ENCODE results near the gene NMNAT2. TPM values are rescaled to one million over a fixed set of nuclear protein-coding genes. Genes with fewer than 3 reads are reported as not detected.

Gene NMNAT2
- total and polyA plus RNA-seq, 2 of the 4 experiments (the other 2 are of a cell fraction), result 0.36 to 2.4 TPM

GRCh38 chr1:183247931-183248330 is 170.2 kb downstream of the NMNAT2 start:
- Histone ChIP-seq H3K27ac (ENCODE audit: insufficient read depth, low read length) (no peak overlapping the region), H3K56ac (ENCODE audit: extremely low read depth, insufficient read depth, low read length) (no peak overlapping the region), H2BK5ac (ENCODE audit: low read depth, low read length, poor library complexity, severe bottlenecking) (no peak overlapping the region), H2AK9ac (replicated peaks; ENCODE audit: low read depth, low read length, poor library complexity) (no peak overlapping the region), H3K14ac (replicated peaks; ENCODE audit: low read depth, low read length) (no peak overlapping the region), H3K4me1 (ENCODE audit: control insufficient read depth, insufficient read depth, low read length) (no peaks in the 10 kb centered on the region), H2BK15ac (ENCODE audit: low read depth, low read length) (no peak overlapping the region), H2BK120ac (ENCODE audit: low read depth, low read length) (no peak overlapping the region), H2AFZ (replicated peaks; ENCODE audit: low read length, poor library complexity) (no peak overlapping the region), H3K23ac (ENCODE audit: low read depth, low read length) (no peak overlapping the region), H3K36me3 (ENCODE audit: control insufficient read depth, insufficient read depth, low read length) (no peaks in the 10 kb centered on the region), H3K27me3 (ENCODE audit: control insufficient read depth, insufficient read depth, low read length) (no peaks in the 10 kb centered on the region), H3K9me3 (ENCODE audit: control insufficient read depth, insufficient read depth, low read length) (peaks cover 3% of the 10 kb centered on the region; the same call in 1 of the 2 replicates), H3K9ac (ENCODE audit: low read depth, low read length) (no peak overlapping the region), H3K4ac (ENCODE audit: low read depth, low read length) (no peak overlapping the region), H3K4me2 (ENCODE audit: low read depth, low read length) (no peak overlapping the region), H2BK20ac (ENCODE audit: low read depth, low read length) (no peak overlapping the region), H3K9me1 (ENCODE audit: insufficient read depth, low read length) (no peaks in the 10 kb centered on the region), H4K20me1 (ENCODE audit: insufficient read depth, low read length) (no peaks in the 10 kb centered on the region), H3K79me1 (ENCODE audit: low read depth in 1 of 2, low read length in 2 of 2) (no peaks in the 10 kb centered on the region), H4K91ac (ENCODE audit: insufficient read depth, low read depth, low read length) (no peak overlapping the region), H2AK5ac (ENCODE audit: low read depth, low read length) (no peak overlapping the region), H4K8ac (ENCODE audit: low read depth in 2 of 2, low read length in 2 of 2) (no peak overlapping the region), H3K18ac (ENCODE audit: low read depth, low read length) (no peak overlapping the region), H4K5ac (ENCODE audit: low read depth, low read length) (no peak overlapping the region), H3K4me3 (ENCODE audit: insufficient read depth, low read depth, low read length) (no peak overlapping the region)
- CTCF ChIA-PET, result interaction anchor here (0.6 to 2.6 kb wide), 3 partner anchors 13 to 53 kb away, joined by 4 to 10 read pairs (median 5); no protein-coding TSS in a partner anchor
- POLR2A ChIA-PET (ENCODE audit: unreplicated experiment), result interaction anchor here (0.6 kb wide), 1 partner anchor 27 kb away, joined by 3 read pairs; no protein-coding TSS in a partner anchor
- no peak for DNase-seq
- no TSS peak for BruUV-seq (replicated peaks)
- dilution Hi-C loops (cut with HindIII; ENCODE audit: low sequenced_read_pairs, unreplicated experiment), result no loop called here
- no CpG with 5 or more reads among the region's 1 CpG for WGBS, 2 experiments (ENCODE audit: extremely low coverage in 2 of 2, insufficient read length in 1 of 2)
- in situ Hi-C loops (cut with MboI; ENCODE audit: low sequenced_read_pairs), result loop anchor here (25.0 kb wide), 1 partner anchor 286 kb away; the partner anchor contains the start of gene SHCBP1L
- ATAC-seq (ENCODE audit: low read depth), result no peak
- TF ChIP-seq MAZ (IDR thresholded peaks at IDR 0.05; ENCODE audit: borderline replicate concordance, low read depth, low read length) (no peak), CTCF (conservative IDR thresholded peaks at IDR 0.05; ENCODE audit: low read depth, low read length) (no peak), ELK1 (IDR thresholded peaks at IDR 0.05; ENCODE audit: borderline replicate concordance, low read depth, low read length) (no peak), MXI1 (IDR thresholded peaks at IDR 0.05; ENCODE audit: borderline replicate concordance, low read depth, low read length) (no peak), POLR2A (IDR thresholded peaks at IDR 0.05; ENCODE audit: low read depth, low read length) (no peak), RCOR1 (IDR thresholded peaks at IDR 0.05; ENCODE audit: insufficient replicate concordance, low read length) (no peak), BHLHE40 (IDR thresholded peaks at IDR 0.05; ENCODE audit: low read depth, low read length) (no peak), MAFK (IDR thresholded peaks at IDR 0.05; ENCODE audit: low read depth, low read length) (no peak), FOS (IDR thresholded peaks at IDR 0.05; ENCODE audit: low read depth, low read length) (no peak), CEBPB (IDR thresholded peaks at IDR 0.05; ENCODE audit: low read depth, low read length) (no peak), RAD21 (IDR thresholded peaks at IDR 0.05; ENCODE audit: low read length) (no peak), RFX5 (IDR thresholded peaks at IDR 0.05; ENCODE audit: low read depth, low read length) (no peak), CHD1 (IDR thresholded peaks at IDR 0.05; ENCODE audit: low read depth, low read length) (no peak), USF2 (IDR thresholded peaks at IDR 0.05; ENCODE audit: low read depth, low read length) (no peak), NFE2L2 (IDR thresholded peaks at IDR 0.05; ENCODE audit: low read depth, low read length) (no peak), SMC3 (IDR thresholded peaks at IDR 0.05; ENCODE audit: low read depth, low read length) (no peak)
- intact Hi-C loops (cut with micrococcal nuclease), result no loop called here

Measured in IMR-90 (cell line).